Fibroblast of skin of left quadriceps (primary cell): Measurements from ENCODE around the gene GREB1.

ENCODE experiments used
- DNase-seq, 2 experiments: peaks; one replicate each; pipeline ENCODE4 v3.0.0-alpha.2; 2013; ENCODE audit warnings: low read depth in 2 of 2

The GREB1 gene

DNA sequence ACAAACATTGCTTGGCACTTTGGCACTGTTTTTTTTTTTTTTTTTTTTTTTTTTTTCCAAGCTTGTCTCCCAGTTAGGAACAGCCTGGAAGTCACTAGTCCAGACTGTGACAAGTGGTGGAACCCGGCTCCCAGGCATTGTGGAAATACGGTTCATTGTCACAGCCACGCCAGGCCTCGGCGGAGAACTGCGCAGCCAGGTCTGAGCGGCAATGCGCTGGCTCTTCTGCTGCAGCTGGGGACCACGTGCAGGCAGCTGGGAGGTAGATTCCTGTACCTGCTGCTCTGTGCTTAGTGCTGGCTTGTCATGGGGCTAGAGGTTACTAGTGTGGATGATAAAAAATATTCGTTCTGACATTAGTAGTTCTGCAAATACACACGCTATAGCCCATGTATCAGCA, 131.2 kb downstream of the GREB1 start:
- DNase-seq: no peak

DNA sequence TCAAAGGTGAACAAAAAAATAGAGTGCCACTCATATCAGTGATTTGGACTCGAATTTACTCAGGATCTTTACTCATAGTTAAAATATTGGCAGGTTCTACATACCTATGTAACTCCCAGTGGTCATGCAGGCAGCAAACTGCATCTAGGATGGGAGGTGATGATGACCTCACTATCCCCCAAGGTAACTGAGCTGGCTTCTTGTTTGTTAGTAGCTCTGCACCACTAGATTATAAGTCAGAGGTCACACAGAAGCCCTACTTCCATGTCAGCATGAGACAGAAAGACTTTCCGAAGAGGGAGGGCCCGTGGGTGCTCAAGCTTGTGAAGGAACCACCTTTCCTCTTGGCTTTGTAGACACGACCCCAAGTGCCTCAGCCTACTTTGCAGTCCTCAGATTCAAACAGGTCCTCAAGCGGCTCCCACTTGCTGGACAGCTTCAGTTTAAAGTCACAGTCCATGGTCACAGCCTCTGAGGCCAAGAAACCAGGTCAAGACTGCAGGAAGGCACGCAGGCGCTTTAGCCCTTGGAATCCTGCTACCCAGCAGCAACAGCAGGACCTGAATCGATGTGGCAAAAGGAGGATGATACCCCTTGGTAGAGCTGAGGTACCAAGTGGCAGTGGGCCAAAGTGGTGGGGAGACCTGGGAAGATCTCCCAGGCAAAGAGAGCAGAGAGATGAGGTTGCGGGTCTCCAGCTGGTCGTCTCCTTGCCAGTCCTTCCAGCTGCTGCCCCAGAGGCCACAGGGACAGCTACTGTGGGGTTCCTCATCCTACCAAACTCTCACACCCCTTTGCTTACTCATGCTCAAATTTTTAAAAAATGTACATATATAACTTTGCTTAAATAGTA, 131.9 kb downstream of the GREB1 start:
- no peak for DNase-seq

DNA sequence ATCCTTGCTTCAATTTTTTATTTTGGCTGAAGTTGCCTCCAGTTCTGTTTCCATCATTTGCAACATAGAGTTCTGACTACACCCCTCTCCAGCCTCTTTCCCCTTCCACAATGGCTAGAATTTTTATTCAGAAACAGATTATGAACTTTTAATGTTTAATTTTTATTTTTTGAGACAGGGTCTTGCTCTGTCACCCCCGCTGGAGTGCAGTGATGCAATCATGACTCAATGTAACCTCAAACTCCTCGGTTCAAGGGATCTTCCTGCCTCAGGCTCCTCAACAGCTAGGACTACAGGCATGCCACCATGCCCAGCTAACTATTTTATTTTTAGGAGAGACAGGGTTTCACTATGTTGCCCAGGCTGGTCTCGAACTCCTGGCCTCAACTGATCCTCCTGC, 133.3 kb downstream of the GREB1 start:
- no peak for DNase-seq

DNA sequence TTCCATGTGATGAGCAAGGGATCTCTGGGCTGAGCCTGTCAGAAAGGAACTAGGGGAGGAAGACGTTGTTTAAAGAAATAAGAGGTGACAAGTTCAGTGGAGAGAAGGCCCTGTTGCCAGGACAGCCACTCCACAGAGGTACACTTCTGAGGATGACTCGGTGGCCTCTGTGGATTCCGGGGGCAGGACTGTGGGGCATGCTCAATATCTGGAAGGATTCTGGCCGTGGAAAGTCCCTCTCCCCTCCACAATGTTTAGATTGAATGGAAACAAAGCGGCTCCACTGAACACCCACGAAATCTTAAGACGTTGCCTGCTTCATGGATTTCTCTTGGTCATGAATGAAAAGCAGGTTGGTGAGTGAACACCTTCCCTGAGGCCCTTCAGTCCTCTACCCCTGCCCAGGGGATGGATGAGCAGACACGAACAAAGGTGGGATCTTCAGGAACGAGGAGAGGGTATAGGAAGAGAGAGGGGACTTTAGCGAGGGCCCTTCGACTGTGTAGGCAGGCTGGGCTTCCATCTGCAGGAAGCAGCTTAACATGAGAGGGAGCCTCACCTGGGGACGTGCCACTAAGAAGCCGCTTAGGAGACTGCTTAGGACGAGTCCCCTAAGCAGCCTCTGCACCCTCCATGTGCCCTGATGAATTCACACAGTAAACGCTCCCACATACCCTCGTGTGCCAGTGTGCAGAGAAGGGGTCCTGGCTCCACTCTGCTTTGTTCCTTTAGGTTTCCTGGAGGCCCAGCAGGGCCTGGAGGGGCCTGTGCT, 134.2 kb downstream of the GREB1 start:
- no peak for DNase-seq

DNA sequence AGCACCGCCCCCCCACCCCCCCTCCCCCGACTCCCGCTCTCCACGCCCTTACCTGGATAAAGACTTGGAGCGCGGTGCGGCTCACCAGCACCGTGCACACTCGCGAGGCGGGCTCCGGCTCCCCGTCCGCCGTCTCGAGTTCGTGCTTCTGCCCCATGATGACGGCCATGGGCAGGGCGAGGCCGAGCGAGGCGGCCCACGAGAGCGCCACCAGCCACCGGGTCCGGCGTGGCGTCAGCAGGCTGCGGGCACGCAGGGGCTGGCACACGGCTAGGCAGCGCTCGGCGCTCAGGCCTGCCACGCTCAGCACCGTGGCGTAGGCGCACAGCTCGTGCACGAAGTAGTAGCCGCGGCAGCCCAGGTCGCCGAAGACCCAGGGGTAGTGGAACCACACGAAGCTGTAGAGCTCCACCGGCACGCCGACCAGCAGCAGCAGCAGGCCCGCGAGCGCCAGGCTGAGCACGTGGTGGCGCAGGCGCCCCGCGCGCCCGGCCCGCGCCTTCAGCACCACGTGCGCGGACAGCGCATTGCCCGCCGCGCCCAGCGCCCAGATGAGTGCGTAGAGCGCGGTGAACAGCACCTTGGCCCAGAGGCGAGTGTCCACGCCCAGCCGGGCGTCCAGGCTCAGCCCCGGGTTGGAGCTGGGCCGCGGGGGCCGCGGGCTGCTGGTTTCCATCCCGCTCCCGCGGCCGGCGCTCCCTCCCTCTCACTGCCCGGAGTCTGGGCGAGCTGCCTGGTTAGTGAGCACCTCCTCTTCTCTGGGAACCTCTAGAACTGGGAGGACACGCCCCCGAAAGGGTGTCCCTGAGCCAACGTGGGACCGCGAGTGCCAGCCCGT, 135.8 kb downstream of the GREB1 start, which contains the start of gene NTSR2:
Gene NTSR2, minus strand, starts transcription at position 742 of the 838 bp plus-strand sequence. Its CDS starts 66 bp downstream, at position 676.
- DNase-seq: peak in 1 of 2 experiments; percentile 10

DNA sequence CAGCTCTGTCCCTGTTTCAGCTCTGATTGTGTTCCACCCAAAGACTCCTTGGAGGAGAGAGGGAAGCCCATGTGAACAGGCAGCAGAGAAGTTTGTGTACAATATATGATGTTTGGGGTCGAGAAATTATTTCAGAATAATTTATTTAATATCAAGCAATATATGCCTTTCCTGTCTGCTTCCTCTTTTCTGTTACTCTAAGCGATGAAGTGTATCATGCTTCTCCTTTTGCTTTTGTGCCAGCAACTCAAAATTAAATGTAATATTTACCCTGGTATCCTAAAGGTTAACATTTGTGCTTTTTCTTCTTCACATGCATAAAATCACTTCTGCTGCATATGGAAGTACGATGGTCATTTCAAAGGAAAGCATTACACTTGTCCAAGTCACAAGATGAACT, 138.6 kb downstream of the GREB1 start:
- no peak for DNase-seq

DNA sequence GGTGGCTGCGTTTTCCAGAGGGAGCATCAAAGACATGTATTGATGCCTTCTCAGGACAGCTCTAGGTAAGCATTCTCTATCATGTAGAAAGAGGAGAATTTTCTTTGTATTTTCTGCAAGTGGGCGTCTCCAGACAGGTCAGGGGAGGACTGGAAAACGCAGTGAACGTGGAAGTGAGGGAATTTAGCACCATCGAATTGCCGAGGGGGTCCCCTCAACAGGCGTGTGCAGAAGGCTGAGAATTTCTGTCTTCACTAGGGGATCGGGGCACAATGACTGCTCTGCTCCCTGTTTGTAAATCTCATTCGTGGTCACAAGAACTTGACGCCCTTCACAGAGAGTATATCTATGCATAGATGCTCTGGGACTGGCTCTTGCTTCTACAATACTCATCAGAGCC, 141.1 kb downstream of the GREB1 start:
- no peak for DNase-seq

DNA sequence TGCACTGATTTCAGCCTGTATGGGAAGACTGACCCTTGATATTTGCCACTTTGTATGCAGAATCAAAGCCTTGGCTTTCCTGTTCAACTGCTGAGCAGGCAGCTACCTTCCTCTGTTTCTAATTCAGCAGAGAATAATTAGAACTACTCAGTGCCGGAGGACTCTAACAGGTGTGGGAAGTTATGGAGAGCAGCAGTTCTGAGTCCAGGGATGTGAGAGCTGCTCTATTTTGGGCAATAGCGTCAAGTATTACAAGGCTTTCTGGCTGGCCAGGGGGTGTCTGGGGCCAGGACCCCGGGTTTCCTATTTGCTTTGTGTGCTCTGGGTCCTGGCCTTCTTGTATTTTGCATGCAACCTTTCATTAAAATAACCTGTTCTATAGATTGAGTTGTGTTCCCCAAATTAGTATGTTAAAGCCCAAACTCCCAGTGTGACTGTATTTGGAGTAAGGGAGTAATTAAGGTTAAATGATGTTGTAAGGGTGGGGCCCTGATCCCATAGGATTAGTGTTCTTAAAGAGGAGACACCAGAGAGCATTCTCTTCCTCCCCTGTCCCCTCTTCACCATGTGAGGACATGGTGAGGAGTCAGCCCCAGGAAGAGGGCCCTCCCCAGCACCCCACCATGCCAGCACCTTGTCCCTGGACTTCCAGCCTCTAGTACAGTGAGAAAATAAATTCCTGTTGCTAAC, 141.7 kb downstream of the GREB1 start:
- DNase-seq: no peak

DNA sequence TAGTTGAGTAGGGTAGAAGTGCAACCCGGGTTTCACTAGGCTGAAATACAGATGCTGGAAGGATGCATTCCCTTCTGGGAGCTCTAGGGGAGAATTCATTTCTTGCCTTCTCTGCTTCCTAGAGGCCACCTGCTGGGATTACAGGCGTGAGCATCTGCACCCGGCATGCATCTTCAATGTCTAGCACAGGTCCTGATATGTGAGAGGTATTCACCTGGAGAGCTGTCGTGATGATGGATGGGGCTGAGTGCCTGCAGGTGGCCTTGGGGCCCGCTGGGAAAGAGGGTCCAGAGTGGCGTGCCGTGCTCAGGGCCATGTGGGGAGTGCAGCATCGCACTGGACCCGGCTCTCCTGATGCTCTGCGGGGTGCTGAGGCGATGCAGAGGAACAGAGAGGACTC, 142.8 kb downstream of the GREB1 start:
- no peak for DNase-seq

DNA sequence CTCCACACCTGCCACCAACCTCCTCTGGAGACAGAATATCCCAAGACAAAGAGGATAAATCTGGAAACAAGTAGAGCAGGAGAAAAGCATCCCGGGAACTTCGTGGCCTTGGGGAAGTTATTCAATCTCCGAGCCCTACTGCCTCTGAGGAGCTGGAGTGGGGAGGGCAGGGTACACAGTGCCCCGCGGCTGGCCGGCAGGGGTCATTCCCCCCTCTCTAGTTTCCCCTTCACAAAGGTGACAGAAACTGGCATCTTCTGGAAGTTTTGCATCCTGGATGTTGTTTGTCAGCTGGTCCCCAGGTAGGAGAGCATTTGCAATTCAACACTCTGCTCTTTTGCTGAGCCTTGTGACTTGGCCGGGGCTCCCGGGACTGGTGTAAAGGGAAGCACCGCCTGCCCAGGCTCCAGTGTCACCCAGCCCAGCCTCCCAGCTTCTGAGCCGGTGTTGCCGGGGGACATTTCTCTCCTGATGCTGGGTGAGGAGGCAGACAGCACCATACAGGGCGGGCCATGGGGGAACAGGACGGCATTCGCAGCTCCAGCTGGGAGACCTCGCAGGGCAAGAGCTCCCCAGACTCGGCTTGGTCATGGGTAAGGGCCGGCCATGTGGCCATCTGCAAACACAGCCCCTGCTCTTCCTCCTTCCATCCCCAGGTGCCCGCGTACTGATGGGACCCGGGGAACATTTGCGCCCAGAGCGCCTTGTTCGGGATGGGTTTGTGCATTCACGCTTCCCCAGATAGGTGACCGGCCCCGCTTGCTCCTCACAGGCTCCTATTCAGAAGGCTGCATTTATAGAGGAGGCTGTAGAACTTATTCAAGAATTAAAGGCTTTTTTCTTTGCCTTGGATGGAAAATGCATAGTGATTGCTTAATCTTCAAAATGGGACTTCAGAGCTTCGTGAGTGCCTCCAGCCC, 143.6 kb downstream of the GREB1 start:
- DNase-seq: no peak

DNA sequence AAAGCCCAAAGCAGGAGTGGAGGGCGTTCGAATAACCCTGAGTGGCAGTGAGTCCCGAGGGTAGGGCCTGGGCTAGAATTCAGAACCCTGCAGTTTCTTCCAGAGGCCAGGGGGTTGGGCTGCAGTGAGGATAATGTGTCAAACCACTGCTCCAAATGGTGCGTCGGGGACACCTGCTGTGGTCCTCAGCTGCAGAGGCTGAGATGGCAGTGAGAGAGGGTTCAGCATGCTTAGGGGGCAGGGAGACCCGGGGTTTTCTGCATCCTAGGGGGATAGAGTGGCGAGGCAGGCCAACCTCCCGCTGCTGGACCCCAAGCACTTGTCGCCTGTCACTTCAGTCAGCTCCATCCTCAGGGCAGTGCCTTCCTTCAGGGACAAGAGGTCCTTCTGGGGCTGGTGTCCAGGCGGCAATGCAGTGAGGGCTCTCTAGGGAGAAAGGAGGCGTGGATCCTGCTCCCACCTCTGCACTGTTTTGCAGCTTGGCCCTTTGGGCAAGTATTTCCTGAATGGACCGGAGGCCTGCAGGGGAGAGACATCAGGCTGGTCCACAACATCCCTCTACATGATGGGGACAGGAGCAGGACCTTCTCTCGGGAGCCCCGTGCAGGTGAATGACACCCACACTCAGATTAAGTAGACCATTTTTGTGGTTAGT, 144.6 kb downstream of the GREB1 start:
- DNase-seq: no peak

DNA sequence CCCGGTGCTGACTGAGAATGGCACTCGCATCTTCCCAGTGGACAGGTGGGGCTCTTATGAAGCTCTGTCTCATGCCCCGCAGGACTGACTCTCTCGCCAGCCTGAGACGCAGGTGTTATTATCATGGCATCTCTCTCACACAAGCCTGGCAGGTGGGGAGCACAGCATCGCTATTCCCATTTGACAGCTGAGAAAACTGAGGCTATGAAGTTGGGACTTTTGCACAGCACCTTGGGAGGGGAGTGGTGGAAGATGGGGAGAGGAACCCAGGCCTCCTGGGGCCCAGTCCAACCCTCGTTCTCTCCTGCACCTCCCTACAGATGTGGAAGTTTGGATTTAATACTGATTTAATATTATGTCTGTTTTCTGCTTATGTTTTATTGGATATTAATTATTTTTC, 145.2 kb downstream of the GREB1 start:
- DNase-seq: no peak

DNA sequence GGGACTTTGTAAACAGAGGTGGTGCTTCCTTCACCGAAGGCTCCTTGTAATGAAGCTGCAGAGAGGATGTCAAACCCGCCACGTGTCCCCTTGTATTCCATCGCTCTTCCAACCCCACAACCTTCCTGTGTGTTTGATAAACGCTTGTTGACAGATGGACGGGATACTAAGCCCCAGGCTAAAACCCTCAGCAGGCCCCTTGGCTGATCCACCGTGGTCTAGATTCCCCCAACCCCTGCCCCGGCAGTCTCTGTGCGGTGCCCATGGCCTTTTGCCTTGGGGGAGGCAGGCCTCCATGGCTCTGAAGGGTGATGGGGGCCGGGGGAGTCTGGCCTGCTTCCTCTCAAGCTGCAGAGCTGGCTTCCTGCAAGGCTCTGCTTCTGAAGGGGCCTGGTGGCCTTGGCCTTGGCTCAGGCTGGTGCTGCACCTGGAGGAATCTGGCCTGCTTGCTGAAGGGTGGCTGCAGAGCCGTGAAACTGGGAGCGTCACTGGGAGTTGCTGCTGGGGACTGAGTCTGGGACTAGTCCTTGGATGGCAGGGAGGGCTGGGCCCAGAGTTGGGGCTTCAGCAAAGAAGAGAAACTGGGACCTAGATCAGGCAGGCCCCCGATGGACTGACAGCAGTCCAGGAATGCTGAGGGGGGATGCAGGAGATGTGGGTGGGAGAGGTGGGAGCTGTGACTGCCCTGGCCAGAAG, 145.8 kb downstream of the GREB1 start:
- DNase-seq: no peak

DNA sequence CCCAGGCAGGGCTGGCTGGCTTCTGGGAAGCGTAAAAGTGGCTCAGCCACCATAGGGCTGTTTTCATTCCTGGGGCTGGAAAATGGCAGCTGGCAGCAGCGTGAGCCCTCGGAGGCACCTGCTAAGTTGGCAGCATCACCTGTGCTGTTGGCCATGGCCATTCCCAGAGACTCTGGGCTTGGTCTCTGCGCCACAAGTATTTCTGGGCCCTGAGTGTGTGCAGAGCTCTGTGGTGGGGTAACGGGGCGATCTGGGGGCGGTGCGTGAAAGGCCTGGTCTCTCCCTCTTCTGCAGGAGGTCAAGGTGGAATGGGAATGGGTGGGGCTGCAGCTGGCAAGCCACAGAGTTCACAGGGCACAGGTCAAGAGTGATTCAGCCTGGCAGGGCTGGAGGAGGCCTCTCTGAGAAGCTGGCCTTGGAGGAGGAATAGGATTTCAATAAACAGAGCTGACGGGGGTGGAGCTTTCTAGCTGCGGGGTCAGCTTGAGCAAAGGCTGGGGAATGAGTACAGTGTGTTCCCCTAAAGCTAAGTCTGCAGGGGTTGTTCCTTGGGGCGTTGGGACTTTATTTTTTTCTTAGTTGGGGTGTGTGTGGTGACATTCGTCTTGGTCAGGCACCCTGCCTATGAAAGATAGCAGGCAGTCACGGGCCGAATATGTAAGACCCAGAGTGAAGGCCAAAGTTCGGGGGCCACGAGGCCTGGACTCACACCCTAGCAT, 146.5 kb downstream of the GREB1 start:
- no peak for DNase-seq

DNA sequence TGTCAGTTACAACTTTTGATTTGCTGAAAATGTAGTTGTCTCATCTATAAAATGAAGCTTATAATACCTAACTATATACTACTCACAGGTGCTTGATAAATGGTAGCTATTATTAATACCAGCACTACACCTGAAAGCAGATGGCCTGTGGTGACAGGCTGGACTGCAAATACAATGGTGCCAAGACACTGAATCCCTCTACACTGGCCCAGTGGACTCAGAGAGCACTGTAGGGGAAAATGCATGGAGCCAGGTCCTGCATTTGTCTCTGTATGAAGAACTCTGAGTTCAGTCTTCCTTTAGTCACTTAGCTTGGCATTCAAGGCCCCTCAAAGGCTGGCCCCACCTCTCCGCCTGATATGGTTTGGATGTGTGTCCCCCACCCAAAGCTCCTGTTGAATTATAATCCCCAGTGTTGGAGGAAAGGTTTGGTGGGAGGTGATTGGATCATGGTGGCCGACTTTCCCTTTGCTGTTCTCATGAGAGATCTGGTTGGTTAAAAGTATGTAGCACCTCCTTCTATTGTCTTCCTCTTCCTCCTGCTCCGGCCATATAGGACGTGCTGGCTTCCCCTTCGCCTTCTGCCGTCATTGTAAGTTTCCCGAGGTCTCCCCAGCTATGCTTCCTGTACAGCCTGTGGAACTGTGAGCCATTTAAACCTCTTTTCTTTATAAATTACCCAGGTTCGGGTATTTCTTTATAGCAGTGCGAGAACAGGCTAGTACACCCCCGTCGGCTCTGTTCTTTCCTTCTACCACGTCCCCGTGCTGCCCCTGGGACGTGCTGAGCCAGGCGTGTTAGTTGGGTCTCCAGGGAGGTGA, 147.3 kb downstream of the GREB1 start:
- no peak for DNase-seq

DNA sequence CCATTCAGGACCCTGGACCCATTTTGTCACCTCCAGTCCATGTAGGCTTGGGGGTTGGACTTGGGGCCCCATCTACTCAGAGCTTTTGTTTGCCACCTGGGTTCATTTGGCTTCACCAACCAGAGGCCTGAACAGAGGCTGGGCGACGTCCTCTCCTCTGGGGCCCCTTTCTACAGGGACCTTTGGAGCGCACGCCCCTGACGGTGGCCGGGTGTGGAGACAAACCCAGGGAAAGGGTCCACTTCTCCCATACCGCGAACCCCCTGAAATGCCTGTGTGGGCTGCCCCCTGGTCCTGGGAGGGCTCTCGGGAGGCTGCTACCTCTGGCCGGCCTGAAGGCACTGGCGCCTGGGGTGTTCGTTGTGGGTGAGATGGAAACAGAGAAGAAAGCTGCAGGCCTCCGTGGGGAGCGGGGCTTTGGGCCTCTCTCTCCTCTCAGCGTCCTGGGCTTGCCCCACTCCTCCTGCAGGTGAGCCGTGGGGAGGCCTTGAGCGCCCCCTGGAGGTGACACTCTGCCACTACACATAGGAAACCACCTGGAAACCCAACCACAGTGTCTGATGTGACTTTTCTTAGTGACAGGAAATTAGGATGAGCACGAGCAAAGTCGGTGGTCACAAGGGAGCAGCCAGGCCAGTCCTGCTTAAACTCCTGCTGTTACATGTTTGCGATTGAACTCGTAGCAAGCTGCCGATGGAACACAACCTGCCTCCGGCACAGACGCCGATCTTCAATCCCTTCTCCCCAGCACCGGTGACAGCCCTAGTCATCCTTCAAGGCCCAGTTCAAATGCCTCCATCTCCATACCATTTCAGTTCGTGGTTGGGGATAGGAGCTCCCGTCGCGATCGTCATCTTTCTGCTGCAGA, 148.1 kb downstream of the GREB1 start:
- no peak for DNase-seq

DNA sequence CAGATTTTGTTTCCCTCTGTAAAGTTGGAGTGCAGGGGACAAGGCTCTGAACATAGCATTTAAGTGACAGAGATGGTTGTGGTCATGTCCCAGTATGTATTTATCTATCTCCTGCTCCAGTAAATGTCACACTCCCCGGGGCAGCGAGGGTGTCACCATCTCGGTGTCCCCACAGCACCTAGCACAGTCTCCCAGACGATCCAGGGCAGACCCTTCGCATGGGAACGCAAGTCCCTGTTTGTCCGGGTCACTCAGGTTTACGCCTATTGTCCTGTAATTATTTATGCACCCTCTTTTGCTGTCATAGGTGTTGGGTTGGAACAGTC, 148.7 kb downstream of the GREB1 start:
- no peak for DNase-seq
